Sigmoid colon (tissue), 7 donors: ENCODE measurements around the gene CSPG4. TPM values are rescaled to one million over a fixed set of nuclear protein-coding genes. Genes with fewer than 3 reads are reported as not detected.
"Not testable (repeated sequence)": the region's sequence is repeated elsewhere in the genome, so short reads cannot be mapped to it uniquely, and the experiment has no call there.

Experiments
- DNase-seq: peaks from one replicate; pipeline ENCODE4 v3.0.0-alpha.2; 2019
- H3K27ac ChIP-seq, 4 donors: fragments of 200-600 bp; sonication (generic); one replicate each; pipeline ENCODE4 v1.5.1; 2016 to 2019; ENCODE audit warnings: mild to moderate bottlenecking in 1 of 4
- H3K27me3 ChIP-seq, 3 donors: fragments of 200-600 bp; sonication (generic); one replicate each; pipeline ENCODE4 v1.5.1; 2019; ENCODE audit warnings: mild to moderate bottlenecking in 1 of 3
- H3K36me3 ChIP-seq, 4 donors: fragments of 200-600 bp; sonication (generic); one replicate each; pipeline ENCODE4 v1.5.1; 2016 to 2019
- H3K4me1 ChIP-seq, 4 donors: fragments of 200-600 bp; sonication (generic); one replicate each; pipeline ENCODE4 v1.5.1; 2017 to 2019
- H3K4me3 ChIP-seq, 4 donors: fragments of 200-600 bp; sonication (generic); one replicate each; pipeline ENCODE4 v1.5.1; 2017 to 2019; ENCODE audit warnings: mild to moderate bottlenecking in 2 of 4, moderate library complexity in 1 of 4
- H3K9me3 ChIP-seq, 4 donors: fragments of 200-600 bp in 3 of 4; sonication (generic) in 3 of 4; one replicate each; pipeline versions ENCODE4 v1.5.1 to v1.6.1; 2013 to 2019
- CTCF ChIP-seq, 4 experiments: fragments of 450-650 bp in 3 of 4; fragments of 200-600 bp in 1 of 4; IDR thresholded peaks; one replicate each; pipeline ENCODE4 v1.5.1; 2016 to 2019; ENCODE audit warnings: antibody characterized with exemption in 4 of 4, mild to moderate bottlenecking in 3 of 4, moderate library complexity in 2 of 4
- EP300 ChIP-seq, 4 donors: sonication (generic); formaldehyde crosslinking; IDR thresholded peaks; one replicate each; pipeline ENCODE4 v1.6.1; 2017; ENCODE audit warnings: antibody characterized with exemption in 4 of 4
- POLR2A ChIP-seq, 2 donors: fragments of 450-650 bp; IDR thresholded peaks; one replicate each; pipeline ENCODE4 v1.6.1; 2016; ENCODE audit warnings: antibody characterized with exemption in 2 of 2, mild to moderate bottlenecking in 2 of 2, moderate library complexity in 2 of 2
- POLR2AphosphoS5 ChIP-seq, 4 donors: sonication (generic); formaldehyde crosslinking; IDR thresholded peaks; one replicate each; pipeline ENCODE4 v1.6.1; 2017; ENCODE audit warnings: antibody characterized with exemption in 4 of 4
- WGBS, 2 donors: extraction: QIAGEN DNeasy Blood & Tissue Kit; methylation state at CpG; one replicate each; pipeline ENCODE4 v1.1.7; 2013; 5-methylcytosine and 5-hydroxymethylcytosine counted together
- intact Hi-C: fragments of 100-400 bp; cut with DNase I; formaldehyde crosslinking; loops from one replicate; pipeline ENCODE4 v1.15.1; 2023
- polyA plus RNA-seq, 3 donors: library from polyadenylated mRNA; stranded (reverse); fragments of 200-250 nt; gene quantifications; one replicate each; pipeline ENCODE4 v1.2.3, GENCODE V29; 2013
- total RNA-seq, 4 donors: library from RNA; depleted of rRNA; stranded (reverse); fragments of >200 nt; gene quantifications; one replicate each; pipeline ENCODE4 v1.1.0, GENCODE V29; 2016
- donor health status: healthy with polysubstance abuse.
- donor health status: Bipolar disorder and iron deficiency.
- donor health status: healthy.

Gene CSPG4
- total and polyA plus RNA-seq, 7 donors: 0.23 to 151 (median 45.7) TPM

- WGBS, 2 donors: 82 to 87% methylated on average over 14 of the region's 14 CpGs
- H3K27ac ChIP-seq: peak overlapping the region; percentile 85 to 96 (median 90)
- H3K4me1 ChIP-seq: peaks cover 0 to 72% (median 71%) of the 10 kb centered on the region in 4 donors
Observed at GRCh38 chr15:75705854-75706681, 6.6 kb downstream of the CSPG4 start.

GRCh38 chr15:75705375-75705774 lies 7.3 kb downstream of the CSPG4 start:
- intact Hi-C loops, H3K4me3 ChIP-seq, H3K27me3 ChIP-seq, H3K9me3 ChIP-seq, DNase-seq, H3K36me3 ChIP-seq: not testable (repeated sequence)
- Histone ChIP-seq H3K27ac (peak overlapping the region; percentile 85 to 96 (median 90)), H3K4me1 (peaks cover 0 to 77% (median 76%) of the 10 kb centered on the region in 4 donors)
- WGBS, 2 donors: 88 to 92% methylated on average over 5 of the region's 5 CpGs

More at GRCh38 chr15:75705854-75706681, 6.6 kb downstream of the CSPG4 start:
- Histone ChIP-seq H3K27me3 (no peaks in the 10 kb centered on the region), H3K9me3 (no peaks in the 10 kb centered on the region), H3K36me3 (no peaks in the 10 kb centered on the region), H3K4me3 (no peak overlapping the region)
- intact Hi-C loops: no loop called here
- TF ChIP-seq CTCF (IDR thresholded peaks at IDR 0.05): no peak
- TF ChIP-seq POLR2AphosphoS5 (IDR thresholded peaks at IDR 0.05): no peak
- TF ChIP-seq POLR2A (IDR thresholded peaks at IDR 0.05): no peak
- no peak for TF ChIP-seq EP300 (IDR thresholded peaks at IDR 0.05)
- DNase-seq: no peak

- TF ChIP-seq POLR2AphosphoS5 (IDR thresholded peaks at IDR 0.05) (no peak), CTCF (IDR thresholded peaks at IDR 0.05) (no peak), EP300 (IDR thresholded peaks at IDR 0.05) (no peak), POLR2A (IDR thresholded peaks at IDR 0.05) (no peak)
- intact Hi-C loops: no loop called here
- Histone ChIP-seq H3K27me3 (no peaks in the 10 kb centered on the region), H3K27ac (peak overlapping the region; percentile 85 to 96 (median 90)), H3K4me3 (no peak overlapping the region), H3K9me3 (no peaks in the 10 kb centered on the region), H3K4me1 (peaks cover 0 to 80% (median 79%) of the 10 kb centered on the region in 4 donors), H3K36me3 (no peaks in the 10 kb centered on the region)
- 91 to 95% methylated on average over 9 of the region's 9 CpGs for WGBS, 2 donors
- DNase-seq: no peak
Observed at GRCh38 chr15:75704618-75705017, 8.0 kb downstream of the CSPG4 start.

- Histone ChIP-seq H3K4me3 (no peak overlapping the region), H3K27ac (peak overlapping the region; percentile 85 to 96 (median 90)), H3K27me3 (no peaks in the 10 kb centered on the region), H3K4me1 (peaks cover 0 to 81% (median 79%) of the 10 kb centered on the region in 4 donors), H3K36me3 (no peaks in the 10 kb centered on the region), H3K9me3 (no peaks in the 10 kb centered on the region)
- DNase-seq: no peak
- intact Hi-C loops: no loop called here
- 85 to 87% methylated on average over 6 of the region's 6 CpGs for WGBS, 2 donors
- TF ChIP-seq CTCF (IDR thresholded peaks at IDR 0.05) (no peak), POLR2A (IDR thresholded peaks at IDR 0.05) (no peak), POLR2AphosphoS5 (IDR thresholded peaks at IDR 0.05) (no peak), EP300 (IDR thresholded peaks at IDR 0.05) (no peak)
Observed at GRCh38 chr15:75704263-75704615, 8.4 kb downstream of the CSPG4 start.

GRCh38 chr15:75703440-75704262 lies 9.0 kb downstream of the CSPG4 start:
- H3K27me3 ChIP-seq, H3K4me3 ChIP-seq, intact Hi-C loops, H3K9me3 ChIP-seq, H3K36me3 ChIP-seq, DNase-seq: not testable (repeated sequence)
- WGBS, 2 donors: 78 to 91% methylated on average over 8 to 14 of the region's 18 CpGs
- H3K4me1 ChIP-seq: peaks cover 0 to 81% (median 79%) of the 10 kb centered on the region in 4 donors
- H3K27ac ChIP-seq: peak overlapping the region; percentile 85 to 96 (median 90)
